ENCODE results near the gene IL17RA.

- TF ChIP-seq, protein P1, sequence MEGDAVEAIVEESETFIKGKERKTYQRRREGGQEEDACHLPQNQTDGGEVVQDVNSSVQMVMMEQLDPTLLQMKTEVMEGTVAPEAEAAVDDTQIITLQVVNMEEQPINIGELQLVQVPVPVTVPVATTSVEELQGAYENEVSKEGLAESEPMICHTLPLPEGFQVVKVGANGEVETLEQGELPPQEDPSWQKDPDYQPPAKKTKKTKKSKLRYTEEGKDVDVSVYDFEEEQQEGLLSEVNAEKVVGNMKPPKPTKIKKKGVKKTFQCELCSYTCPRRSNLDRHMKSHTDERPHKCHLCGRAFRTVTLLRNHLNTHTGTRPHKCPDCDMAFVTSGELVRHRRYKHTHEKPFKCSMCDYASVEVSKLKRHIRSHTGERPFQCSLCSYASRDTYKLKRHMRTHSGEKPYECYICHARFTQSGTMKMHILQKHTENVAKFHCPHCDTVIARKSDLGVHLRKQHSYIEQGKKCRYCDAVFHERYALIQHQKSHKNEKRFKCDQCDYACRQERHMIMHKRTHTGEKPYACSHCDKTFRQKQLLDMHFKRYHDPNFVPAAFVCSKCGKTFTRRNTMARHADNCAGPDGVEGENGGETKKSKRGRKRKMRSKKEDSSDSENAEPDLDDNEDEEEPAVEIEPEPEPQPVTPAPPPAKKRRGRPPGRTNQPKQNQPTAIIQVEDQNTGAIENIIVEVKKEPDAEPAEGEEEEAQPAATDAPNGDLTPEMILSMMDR (conservative IDR thresholded peaks at IDR 0.05; ENCODE audit: low read depth in 2 of 2): no peak
- no peak for TF ChIP-seq POLR2AphosphoS5 (IDR thresholded peaks at IDR 0.05; ENCODE audit: low read depth)
- TF ChIP-seq EZH2 (IDR thresholded peaks at IDR 0.05; ENCODE audit: low read depth, unreplicated experiment): no peak
- TF ChIP-seq, protein P2, sequence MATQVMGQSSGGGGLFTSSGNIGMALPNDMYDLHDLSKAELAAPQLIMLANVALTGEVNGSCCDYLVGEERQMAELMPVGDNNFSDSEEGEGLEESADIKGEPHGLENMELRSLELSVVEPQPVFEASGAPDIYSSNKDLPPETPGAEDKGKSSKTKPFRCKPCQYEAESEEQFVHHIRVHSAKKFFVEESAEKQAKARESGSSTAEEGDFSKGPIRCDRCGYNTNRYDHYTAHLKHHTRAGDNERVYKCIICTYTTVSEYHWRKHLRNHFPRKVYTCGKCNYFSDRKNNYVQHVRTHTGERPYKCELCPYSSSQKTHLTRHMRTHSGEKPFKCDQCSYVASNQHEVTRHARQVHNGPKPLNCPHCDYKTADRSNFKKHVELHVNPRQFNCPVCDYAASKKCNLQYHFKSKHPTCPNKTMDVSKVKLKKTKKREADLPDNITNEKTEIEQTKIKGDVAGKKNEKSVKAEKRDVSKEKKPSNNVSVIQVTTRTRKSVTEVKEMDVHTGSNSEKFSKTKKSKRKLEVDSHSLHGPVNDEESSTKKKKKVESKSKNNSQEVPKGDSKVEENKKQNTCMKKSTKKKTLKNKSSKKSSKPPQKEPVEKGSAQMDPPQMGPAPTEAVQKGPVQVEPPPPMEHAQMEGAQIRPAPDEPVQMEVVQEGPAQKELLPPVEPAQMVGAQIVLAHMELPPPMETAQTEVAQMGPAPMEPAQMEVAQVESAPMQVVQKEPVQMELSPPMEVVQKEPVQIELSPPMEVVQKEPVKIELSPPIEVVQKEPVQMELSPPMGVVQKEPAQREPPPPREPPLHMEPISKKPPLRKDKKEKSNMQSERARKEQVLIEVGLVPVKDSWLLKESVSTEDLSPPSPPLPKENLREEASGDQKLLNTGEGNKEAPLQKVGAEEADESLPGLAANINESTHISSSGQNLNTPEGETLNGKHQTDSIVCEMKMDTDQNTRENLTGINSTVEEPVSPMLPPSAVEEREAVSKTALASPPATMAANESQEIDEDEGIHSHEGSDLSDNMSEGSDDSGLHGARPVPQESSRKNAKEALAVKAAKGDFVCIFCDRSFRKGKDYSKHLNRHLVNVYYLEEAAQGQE (IDR thresholded peaks at IDR 0.05; ENCODE audit: unreplicated experiment): no peak
- TF ChIP-seq STAT1 (IDR thresholded peaks at IDR 0.05; ENCODE audit: unreplicated experiment): no peak
- TF ChIP-seq EZH2phosphoT487 (IDR thresholded peaks at IDR 0.05; ENCODE audit: unreplicated experiment): no peak
Observed at GRCh38 chr22:17085277-17086181, 729 bp downstream of the IL17RA start.
